HG03108 (cell line): Measurements from ENCODE around the gene CFAP73.
A peak's percentile ranks its signal among the peaks of the same experiment; 100 is the strongest.
"Not testable (repeated sequence)": the region's sequence is repeated elsewhere in the genome, so short reads cannot be mapped to it uniquely, and the experiment has no call there.

Experiments used
- ATAC-seq: cut with Tn5 transposase; IDR thresholded peaks from one replicate; pipeline ENCODE4 v1.9.1; 2021; ENCODE audit warnings: moderate library complexity; ENCODE audit not compliant: unreplicated experiment

CFAP73 gene

DNA sequence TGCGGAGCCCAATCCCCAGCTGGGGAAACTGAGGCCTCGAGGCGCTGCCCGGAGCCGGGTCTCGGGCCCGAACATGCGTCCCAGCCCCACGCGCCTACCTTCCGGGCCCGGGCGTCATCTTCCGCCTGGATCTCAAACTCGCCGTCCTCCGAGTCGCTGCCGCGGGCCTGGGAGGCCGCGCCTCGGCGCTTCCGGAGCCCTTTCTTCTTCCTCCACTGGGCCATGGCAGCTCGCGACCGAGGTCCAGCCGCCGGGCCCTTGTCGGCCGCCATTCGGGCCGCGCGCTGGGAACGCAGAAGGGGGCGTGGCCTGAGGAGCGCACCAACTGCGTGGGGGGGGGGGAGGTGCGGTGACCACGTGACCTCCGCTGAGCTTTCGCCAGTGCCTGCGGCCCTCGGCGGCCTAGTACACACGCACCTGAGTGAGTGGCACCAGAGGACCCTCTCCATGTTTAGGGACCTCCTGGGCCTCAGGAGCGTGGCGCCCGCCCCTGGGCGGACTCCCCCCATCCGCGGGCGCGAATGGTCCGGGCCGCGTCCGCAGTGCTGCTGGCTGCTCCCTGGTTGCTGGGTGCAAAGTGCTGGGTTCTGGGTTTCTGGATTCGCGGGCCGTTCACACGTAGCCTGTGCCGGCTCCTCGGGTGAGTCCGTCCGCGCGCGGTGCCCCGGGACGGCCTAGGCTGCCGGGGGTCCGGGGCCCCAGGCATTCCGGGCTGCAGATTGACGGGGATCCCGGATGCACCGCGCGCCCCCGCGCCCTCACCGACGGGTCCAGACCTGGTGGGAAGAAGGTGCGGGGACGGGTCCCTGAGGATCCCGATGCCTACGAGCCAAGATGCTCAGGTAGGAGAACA lies 35.9 kb downstream of the CFAP73 start, which contains the start of the genes DDX54 and RITA1:
Gene DDX54, minus strand, starts transcription at position 299 of the 853 bp plus-strand sequence. Its CDS starts 27 bp downstream, at position 272.
Gene RITA1, plus strand, starts transcription at position 542 of the 853 bp plus-strand sequence. CDS start 1,026 bp downstream, outside the sequence.
- peak; percentile 40 for ATAC-seq

GRCh38 chr12:113186033-113186365 lies 36.5 kb downstream of the CFAP73 start:
- no peak for ATAC-seq

GRCh38 chr12:113186666-113187325 lies 37.3 kb downstream of the CFAP73 start:
- no peak for ATAC-seq

GRCh38 chr12:113189361-113189760 lies 39.8 kb downstream of the CFAP73 start:
- no peak for ATAC-seq

DNA sequence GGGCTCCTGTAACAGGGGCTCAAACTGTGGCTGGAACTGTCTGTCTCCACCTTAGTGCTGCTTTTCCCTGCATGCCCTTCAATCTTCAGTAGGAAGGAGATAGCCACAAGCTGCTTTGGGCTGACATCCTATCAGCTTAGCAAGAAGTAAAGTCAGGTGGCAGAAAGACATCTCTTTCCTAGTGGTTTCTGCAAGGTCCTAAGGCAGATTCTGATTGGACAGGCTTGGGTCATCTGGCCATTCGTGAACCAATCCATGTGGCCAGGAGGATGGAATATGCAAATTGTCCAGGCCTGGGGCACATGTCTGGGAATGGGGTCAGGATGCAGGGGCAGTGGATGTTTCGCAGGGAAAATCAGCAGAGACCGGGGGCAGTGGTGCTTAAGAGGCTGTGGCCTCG lies 41.2 kb downstream of the CFAP73 start:
- no peak for ATAC-seq

GRCh38 chr12:113191227-113191626 lies 41.7 kb downstream of the CFAP73 start:
- ATAC-seq: no peak

DNA sequence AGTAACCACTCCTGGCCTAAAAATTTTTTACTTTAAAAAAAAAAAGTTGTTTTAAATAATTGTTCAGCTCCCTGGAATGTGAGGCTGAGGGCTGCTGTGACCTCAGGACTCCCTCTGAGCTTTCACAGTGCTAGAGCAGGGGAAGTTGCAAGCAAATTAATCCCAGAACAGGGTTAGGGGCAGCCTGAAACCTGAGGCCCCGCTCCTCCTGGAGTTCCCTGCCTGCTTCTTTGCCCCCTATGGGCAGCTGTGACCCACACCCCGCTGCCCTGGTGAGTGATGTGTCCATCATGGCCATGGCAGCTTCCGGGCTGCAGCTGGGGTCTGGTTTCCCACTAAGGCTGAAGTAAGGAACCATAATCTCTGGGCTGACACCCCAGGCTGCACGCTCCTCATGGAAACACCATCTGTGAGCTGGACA lies 45.5 kb downstream of the CFAP73 start:
- ATAC-seq: no peak

DNA sequence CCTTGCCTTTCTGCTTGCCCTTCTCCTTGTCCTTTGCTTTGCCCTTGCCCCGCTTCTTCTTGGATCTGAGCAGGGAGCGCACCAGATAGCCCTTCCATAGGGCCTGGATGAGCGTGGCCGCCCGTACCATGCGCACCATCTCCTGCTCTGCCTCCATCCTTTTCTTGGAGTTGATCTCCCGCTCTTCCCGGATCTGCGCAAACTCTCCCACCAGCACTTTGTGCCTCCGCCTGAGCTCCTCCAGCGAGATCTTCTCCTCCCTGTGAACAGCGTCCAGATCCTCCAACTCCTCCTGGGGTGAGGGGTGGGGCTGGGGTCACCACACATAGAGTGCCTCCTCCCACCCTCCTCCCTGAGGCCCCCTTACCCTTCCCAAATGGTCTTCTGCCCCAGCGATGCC lies 46.1 kb downstream of the CFAP73 start:
- ATAC-seq: no peak

DNA sequence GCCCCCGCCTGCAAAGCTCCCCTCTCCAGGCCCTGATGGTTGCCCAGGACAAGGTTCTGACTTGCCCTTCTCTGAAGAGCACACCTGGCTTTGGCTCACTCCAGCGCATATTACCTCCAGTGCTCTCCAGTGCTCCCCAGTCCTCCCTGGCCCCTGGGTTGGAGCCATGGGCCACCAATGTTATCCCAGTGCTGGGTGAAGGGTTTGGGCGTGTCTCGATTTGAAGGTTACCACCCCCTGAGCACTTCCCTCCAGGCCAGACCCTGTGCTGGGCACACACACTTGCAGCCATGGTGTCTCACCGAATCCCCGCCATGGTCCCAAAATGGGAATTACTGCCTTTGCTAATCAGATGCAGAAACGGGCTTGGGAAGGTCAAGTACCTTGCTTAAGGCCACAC lies 47.1 kb downstream of the CFAP73 start:
- no peak for ATAC-seq

GRCh38 chr12:113196990-113197389 lies 47.5 kb downstream of the CFAP73 start:
- ATAC-seq: peak; percentile 77

DNA sequence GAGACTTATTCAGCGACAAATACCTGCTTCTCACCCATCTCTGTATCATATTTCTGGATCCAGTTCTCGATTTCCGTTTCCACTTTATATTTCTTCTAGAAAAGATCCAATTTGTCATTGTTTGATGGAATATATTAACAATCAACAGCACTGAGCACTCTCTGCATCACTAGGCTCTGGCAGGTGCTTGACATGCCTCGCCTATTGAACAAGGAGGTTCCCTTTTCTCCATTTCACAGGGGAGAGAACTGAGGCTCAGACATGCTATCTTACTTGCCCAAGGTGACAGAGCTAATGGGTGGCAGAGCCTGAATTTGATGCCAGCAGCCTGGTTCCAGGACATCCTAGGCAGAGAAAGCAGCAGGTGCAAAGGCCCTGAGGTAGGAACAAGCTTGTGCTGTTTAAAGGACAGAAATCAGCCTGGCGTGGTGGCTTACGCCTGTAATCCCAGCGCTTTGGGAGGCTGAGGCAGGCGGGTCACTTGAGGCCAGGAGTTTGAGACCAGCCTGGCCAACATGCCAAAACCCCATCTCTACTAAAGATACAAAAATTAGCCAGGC lies 48.1 kb downstream of the CFAP73 start:
- ATAC-seq: no peak

GRCh38 chr12:113198296-113198695 lies 48.8 kb downstream of the CFAP73 start:
- ATAC-seq: no peak

- no peak for ATAC-seq
Observed at GRCh38 chr12:113200021-113200797, 50.7 kb downstream of the CFAP73 start.

DNA sequence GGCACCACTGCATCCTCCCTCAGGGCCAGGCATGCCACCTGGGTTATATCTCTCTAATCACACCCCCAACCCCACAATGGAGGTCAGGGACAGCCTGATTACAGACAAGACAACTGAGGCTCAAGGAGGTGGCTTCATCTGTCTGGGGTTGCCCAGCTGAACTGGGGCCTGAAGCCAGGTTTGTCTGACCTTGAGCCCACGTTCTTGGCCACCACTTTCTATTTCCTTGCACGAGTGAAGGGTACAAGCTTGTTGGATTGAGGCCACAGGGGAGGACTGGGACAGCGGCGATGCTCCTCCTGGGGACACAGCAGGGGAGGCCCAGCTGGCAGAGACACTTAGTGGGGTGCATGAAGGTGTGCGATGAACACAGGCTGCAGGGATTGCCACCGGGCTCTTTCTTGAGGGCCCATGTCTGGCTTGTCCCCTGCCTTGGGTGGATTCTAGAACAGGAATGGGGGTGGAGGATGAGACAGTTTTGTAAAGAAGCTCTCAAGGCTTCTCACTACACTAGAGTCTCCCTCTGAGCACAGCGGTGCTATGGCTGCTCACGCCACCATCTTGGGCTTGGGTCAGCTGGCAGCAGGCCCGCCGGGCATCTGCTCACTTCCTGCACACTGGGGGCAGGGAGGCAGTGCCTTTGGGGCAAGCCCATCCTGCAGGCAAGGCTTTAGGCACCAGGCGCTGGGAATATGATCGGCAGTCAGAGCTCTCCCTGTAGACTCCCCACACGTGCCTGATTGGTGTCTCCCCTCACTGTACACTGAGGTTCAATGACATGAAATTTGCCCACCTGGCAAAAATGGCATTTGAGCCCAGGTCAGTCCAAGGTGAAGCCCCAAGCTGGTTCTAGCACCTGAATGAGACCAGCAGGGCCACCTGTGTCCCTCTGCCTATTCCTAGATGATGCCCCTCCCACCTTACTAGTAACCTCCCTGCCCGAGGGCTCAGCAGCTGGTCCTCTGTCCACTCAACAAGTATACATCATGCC lies 52.0 kb downstream of the CFAP73 start:
- no peak for ATAC-seq

DNA sequence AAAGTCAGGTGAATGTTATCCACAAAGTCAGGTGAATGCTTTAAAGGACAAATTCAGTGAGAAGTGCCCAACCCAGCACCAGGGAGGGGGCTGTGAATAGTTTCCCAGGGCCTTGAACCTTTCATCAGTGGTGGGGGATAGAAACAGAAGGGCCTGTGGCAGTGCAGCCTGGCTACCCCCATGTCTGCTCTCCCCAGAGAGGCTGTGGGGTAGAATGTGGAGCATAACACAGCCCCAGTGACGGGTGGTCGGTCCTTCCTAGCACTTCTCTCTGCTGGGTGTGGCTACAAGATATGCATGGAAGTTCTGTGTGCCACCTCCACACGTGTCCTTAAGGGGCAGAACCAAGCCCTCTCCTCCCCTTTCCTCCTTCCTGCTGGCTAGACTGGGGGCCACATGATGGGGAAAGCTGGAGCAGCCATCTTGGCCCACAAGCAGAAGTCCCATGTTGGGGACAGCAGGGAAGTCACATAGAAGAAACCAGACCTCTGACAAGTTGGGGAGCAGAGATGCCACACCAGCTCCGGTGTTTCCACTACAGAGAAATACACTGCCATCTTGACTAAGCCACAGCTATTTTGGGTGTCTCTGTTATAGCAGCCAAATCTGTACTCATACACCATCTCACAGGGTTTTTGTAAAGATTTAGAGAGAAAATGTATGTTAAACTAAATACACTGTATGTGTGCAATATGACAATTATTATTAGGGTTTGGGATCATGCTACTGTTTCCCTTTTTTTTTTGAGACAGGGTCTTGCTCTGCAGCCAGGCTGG lies 53.0 kb downstream of the CFAP73 start:
- no peak for ATAC-seq

DNA sequence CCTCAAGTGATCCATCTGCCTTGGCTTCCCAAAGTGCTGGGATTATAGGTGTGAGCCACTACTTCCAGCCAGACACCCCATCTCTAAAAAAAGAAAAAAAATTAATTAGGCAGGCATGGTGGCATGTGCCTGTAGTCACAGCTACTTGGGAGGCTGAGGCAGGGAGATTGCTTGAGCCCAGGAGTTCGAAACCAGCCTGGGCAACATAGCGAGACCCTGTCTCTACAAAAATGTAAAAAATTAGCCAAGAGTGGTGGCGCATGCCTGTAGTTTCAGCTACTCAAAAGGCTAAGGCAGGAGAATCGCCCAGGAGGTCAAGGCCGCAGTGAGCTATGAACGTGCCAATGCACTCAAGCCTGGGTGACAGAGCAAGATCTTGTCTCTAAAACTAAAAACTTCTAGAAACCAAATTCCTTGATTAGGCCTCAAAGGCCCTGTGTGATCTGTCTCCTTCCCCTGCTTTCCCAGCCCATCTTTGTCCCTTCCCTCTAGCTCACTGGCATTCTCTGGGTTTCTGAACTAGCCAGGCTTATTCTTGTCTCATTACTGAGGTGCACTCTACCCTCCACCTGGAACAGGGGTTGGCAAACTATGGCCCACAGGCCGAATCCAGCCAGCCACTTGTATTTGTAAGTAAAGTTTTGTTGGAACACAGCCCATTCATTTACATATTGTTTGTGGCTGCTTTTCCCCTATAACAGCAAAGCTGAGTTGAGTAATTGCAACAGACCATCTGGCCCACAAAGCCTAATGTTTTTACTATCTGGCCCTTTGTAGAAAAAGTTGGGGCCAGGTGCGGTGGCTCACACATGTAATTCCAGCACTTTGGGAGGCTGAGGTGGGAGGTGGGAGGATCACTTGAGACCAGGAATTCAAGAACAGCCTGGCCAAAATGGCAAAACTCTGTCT lies 54.6 kb downstream of the CFAP73 start:
- ATAC-seq: no peak

GRCh38 chr12:113204804-113205203 lies 55.3 kb downstream of the CFAP73 start:
- ATAC-seq: no peak

DNA sequence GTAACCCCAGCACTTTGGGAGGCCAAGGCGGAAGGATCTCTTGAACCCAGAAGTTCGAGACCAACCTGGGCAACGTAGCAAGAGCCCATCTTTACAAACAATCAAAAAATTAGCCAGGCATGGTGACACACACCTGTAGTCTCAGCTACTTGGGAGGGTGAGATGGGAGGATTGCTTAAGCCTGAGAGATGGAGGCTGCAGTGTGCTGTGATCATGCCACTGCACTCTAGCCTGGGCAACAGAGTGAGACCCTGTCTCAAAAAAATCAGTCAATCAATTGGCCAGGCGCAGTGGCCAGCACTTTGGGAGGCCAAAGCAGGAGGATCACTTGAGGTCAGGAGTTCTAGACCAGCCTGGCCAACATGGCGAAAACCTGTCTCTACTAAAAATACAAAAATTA lies 57.3 kb downstream of the CFAP73 start:
- not testable (repeated sequence) for ATAC-seq
